PC-3 (cell line): ENCODE results near the gene SH3PXD2A.

Source experiments
- EZH2 ChIP-seq: fragments of 300-600 bp; sonication (generic); IDR thresholded peaks from one replicate; pipeline ENCODE4 v1.6.1; 2017; ENCODE audit warnings: antibody characterized with exemption, mild to moderate bottlenecking, low read length; ENCODE audit not compliant: unreplicated experiment
- EZH2phosphoT487 ChIP-seq: fragments of 300-600 bp; sonication (generic); IDR thresholded peaks from 2 replicates; pipeline ENCODE4 v1.6.1; 2018; ENCODE audit warnings: mild to moderate bottlenecking, antibody characterized with exemption, low read length, borderline replicate concordance
- TF ChIP-seq, protein P1 (sequence below): fragments of 300-600 bp; sonication (generic); conservative IDR thresholded peaks from 2 replicates; pipeline ENCODE4 v1.5.1; 2017; ENCODE audit warnings: antibody characterized with exemption, low read depth, mild to moderate bottlenecking, low read length

GRCh38 chr10:103724771-103725170 is 130.6 kb downstream of the SH3PXD2A start:
- no peak for TF ChIP-seq EZH2phosphoT487
- TF ChIP-seq EZH2: no peak
- TF ChIP-seq, protein P1, sequence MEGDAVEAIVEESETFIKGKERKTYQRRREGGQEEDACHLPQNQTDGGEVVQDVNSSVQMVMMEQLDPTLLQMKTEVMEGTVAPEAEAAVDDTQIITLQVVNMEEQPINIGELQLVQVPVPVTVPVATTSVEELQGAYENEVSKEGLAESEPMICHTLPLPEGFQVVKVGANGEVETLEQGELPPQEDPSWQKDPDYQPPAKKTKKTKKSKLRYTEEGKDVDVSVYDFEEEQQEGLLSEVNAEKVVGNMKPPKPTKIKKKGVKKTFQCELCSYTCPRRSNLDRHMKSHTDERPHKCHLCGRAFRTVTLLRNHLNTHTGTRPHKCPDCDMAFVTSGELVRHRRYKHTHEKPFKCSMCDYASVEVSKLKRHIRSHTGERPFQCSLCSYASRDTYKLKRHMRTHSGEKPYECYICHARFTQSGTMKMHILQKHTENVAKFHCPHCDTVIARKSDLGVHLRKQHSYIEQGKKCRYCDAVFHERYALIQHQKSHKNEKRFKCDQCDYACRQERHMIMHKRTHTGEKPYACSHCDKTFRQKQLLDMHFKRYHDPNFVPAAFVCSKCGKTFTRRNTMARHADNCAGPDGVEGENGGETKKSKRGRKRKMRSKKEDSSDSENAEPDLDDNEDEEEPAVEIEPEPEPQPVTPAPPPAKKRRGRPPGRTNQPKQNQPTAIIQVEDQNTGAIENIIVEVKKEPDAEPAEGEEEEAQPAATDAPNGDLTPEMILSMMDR: no peak
